ENCODE results near the gene ABR.
"Not testable (repeated sequence)": the region's sequence is repeated elsewhere in the genome, so short reads cannot be mapped to it uniquely, and the experiment has no call there.

ABR gene

DNA sequence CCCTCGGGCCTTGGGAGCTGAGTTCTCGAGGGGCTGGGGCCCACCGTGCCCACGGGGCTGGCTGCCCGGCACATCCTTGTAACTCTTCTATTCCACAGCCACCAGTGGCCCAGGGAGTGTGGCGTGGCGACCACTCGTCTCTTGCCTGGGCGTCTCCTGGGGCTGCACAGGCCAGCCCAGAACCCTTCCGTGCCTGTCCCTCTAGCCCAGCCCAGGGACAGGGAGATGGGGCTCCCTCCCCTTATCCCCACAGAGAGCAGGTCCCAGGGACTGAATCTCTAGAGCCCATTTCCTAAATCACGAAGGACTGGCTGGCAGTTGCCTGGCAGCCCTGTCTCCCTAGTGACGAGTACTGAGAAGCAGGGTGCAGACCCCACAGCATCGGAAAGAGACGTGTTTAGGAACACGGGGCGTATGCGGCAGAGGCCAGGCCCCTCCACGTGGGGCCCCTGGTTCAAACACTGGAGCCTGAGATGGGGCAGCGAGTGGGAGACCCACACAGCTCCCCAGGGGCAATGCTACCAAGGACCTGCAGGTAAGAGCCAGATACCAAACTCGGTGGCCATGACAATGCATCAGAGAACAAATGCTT, 131.8 kb downstream of the ABR start:
- no peak for DNase-seq (ENCODE audit: low spot score)

DNA sequence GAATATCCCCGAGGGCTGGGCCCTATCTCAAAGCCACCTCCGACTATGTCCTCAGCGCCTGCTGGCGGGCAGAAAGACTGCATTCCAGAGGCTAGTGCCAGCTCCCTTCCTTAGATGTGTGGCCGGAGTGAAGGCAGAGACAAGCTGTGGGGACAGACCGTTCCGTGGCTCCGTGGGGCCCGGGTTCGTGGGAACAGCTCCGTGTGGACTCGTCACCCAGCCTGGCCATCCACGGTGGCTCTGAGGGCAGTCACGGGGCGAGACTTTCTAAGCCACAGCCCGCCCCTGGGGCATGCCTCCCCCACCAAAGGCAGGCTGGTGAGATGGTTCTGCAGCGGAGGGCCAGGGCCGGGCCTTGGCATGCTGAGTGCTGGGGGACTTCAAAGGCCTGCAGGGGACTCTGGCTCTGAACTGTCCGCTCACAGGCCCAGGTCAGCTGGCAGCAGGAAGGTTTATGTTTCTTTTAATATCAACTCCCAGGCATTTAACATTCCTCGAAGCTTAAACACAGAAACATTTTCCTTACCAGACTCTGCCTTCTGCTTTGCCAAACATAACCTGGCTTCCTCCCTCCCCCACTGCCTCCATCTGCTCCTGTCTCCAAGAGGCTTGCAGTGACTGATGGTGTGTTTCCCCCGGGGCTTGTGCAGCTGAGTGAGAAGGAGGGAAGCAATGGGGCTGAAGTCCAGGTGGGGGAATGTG, 132.5 kb downstream of the ABR start:
- no peak for DNase-seq (ENCODE audit: low spot score)

DNA sequence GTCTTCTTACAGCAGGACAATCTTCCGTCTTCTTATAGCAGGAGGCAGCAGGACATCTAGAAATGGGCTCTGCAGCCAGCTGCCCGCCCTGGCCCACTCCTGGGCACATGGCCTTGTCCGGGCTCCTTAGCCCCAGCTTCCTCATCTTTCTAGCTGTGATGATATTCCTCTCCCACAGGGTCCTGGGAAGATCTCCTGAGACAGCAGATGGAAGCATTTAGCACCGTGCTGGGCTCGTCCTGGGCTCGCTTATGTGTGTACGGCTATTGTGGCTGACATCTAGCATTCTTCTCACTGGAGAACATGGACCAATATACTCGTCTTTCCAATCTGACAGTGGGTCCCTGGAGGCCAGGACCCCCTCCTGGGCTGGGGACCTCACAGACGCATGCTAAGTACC, 134.3 kb downstream of the ABR start:
- no peak for DNase-seq (ENCODE audit: low spot score)

DNA sequence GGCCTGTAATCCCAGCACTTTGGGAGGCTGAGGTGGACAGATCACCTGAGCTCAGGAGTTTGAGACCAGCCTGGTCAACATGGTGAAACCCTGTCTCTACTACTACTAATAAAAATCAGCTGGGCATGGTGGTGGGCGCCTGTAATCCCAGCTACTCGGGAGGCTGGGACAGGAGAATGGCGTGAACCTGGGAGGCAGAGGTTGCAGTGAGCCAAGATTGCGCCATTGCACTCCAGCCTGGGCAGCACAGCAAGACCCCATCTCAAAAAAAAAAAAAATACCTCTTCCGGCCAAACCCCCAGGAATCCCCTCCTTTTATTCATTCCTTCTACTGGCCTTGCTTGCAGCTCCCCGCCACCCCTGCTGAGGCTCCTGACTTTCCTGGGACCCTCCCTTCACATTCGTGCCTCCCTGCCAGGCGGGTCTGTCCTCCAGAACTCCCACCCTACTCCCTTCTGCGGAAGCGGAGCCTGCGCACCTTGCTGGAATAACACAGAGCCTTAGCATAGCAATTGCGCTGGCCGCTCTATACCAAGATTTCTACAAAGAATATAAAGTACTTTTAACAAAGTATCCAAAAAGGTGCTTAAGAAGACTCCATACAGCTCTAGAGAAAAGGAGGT, 135.3 kb downstream of the ABR start:
- DNase-seq (ENCODE audit: low spot score): not testable (repeated sequence)

DNA sequence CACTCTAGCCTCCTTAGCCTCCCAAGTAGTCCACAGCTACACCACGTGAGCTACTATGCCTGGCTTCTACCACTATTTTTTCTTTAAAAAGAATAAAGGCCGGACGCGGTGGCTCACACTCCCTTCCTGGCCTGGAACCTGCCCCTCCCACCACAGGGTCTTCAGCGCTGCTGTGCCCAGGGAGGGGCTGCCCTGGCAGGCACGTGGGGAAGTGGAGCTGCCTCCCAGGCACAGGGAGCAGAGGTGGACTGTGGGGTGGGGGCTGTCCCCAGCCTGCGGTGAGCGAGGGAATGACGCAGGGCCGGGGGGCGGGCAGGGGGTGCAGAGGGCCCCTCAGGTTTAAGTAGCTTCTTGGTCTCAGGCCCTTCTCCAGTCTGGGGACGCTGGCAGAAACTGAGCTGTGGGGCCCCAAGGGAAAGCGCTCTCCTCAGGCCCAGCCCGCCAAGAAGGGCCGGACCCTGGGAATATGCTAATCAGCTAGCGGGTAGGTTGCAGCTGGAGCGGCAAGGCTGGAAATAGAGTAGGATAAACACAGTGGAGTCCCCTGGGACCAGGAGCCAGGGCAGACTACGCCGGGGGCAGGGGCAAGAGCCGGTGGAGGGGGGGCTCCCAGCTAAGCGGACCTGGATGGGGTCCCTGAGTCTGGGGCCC, 136.1 kb downstream of the ABR start:
- DNase-seq (ENCODE audit: low spot score): no peak

DNA sequence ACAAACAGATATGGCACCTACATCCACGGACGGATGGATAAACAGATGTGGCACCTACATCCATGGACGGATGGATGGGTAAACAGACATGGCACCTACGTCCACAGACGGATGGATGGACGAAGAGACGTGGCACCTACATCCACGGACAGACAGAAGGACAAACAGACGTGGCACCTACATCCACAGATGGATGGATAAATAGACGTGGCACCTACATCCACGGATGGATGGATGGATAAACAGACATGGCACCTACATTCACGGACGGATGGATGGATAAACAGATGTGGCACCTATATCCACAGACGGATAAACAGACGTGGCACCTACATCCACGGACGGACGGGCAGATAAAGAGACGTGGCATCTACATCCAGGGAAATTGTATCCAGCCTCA, 137.3 kb downstream of the ABR start:
- no peak for DNase-seq (ENCODE audit: low spot score)

DNA sequence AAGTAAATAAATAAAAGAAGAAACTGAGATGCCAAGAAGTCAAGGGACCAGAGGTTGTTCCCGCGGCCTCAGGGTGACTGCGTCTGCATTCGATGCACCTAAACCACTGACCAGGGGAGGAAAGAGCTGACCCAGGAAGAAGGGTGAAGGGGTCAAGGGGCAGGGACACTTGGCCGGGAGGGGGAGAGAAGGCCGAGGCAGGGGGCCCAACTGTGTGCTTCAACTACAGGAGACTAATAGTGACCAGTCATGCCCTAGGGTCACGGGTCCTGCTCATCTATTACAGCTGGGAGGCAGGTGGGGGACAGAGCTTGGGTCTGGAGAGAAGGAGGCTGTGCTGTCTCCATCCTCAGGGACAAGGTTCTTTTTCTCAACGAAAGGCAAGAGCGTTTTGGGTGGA, 138.0 kb downstream of the ABR start:
- no peak for DNase-seq (ENCODE audit: low spot score)

DNA sequence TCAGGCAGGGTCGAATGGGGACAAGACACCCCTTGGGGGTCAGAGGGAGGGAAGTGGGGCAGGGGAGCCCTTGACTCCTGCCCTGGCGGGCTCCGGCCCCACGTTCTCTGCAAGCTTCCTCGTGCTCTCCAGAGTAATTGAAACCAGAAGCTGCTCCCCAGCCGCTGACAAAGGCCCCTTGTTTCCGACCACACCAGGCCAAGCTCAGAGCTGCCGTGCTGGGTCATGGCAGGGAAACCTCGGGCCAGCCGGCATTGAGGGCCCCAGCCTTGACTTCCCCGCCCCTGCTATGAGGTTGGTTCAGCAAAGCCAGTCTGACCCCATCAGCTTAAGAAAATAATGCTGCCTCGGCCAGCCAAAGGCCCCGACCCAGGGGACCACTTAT, 139.6 kb downstream of the ABR start:
- no peak for DNase-seq (ENCODE audit: low spot score)

DNA sequence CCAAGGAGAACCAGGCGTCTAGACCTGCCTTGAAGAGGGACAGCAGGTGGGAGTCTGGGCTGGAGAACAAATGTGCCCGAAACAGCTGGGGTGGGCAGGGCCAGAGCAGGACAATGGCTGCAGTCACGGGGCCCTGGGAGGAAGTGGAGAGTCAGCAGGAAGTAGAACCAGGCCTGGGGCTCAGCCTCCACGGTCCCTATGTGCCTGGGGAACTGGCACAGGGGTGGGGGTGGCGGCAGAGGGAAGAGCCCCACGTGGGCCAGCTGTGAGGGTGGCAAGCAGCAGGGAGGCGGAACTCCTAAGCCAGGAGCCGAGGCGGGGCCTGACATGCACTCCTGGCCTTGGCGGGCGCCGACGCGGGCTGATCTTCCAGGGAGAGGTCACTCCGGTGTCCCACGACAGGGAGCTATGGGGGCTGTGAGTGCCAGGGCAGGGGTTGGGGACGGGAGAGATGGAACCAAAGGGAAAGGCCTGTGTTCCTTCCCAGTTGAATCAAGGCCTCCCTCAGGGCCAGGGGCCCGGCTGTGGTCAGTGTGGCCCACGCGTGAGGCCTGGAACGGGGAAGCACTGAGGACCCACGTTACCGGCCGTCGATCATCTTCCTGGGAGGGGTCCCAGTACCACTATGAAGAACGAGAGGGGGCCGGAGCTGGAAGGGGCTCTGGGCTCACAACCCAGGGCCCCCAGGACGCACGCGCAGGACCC, 140.1 kb downstream of the ABR start:
- no peak for DNase-seq (ENCODE audit: low spot score)

DNA sequence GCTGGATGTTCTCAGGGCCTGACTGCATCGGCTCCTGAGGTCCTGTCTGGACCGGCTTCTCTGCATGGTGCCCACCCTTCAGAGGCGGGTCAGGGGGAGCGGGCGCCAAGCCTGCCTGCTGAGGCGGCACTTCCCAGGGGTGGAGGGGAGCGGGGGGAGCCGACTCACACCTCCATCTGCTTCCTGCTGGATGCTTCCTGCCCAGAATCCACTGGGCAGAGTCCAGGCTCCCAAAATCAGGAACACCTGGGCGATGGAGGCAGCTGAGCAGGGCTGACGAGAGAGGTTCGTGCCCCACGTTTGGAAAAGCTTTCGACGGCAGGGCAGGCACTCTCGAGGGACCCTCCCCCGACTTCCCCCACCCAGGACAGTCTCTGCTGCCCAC, 140.7 kb downstream of the ABR start:
- no peak for DNase-seq (ENCODE audit: low spot score)

DNA sequence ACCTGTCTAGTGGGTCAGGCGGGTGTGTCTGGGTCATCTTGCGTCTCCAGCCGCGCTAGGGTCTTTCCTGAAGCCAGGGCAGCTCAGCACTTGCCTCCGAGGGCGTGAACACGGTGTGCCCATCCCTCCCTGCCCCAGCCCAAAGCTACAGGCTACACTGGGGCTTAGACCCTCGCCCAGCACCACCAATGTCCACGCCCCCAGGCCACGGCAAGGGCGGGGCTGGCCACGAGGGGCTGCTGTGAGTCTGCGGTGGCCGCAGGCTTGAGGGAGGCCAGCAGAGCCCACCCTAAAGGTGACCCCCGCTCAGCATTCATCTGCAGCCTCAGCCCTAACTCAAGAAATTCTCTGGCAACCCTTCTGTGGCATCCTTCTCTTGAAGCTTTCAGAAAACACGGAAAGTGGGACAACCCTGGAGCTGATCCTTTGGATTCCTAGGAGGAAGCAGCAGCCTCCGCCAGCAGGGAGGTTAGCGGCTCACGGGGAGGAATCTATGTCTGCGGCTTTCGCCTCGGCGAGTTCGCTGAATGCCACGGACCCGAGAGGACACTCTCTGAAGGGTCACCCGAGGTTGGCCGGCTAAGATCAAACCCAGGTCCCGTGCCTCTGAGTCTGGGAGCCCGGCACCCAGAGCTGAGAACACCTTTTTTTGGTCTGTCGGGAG, 141.2 kb downstream of the ABR start:
- no peak for DNase-seq (ENCODE audit: low spot score)

DNA sequence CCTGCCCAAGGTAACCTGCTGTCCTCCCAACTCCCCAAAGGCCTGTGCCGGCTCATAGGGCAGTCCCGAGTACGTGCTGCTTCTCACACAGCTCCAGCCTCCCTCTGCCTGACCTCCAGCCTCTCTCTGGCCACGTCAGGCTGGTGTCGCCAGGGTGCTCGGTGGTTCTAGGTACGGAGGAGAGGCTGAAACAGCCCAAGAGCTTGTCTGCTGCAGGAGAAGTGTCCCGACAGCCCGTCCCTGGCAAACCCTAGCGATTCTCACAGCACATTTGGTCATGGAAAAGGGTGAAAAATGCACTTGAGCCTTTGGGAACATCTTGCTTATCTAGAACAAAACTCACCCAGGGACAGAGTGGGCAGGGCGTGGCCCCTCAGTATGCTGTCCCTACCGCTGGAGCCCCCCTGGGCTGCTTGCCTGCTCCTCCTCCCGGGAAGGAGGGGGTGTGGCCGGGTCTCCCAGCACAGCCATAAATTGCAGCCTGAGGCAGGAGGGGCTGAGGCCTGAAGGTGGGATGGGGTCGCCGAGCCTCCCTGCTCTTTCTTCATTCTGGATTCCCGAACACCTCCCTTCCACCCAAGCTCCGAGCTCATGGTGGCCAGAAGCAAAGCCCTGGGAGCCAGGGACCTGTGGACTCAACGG, 142.4 kb downstream of the ABR start:
- DNase-seq (ENCODE audit: low spot score): no peak

DNA sequence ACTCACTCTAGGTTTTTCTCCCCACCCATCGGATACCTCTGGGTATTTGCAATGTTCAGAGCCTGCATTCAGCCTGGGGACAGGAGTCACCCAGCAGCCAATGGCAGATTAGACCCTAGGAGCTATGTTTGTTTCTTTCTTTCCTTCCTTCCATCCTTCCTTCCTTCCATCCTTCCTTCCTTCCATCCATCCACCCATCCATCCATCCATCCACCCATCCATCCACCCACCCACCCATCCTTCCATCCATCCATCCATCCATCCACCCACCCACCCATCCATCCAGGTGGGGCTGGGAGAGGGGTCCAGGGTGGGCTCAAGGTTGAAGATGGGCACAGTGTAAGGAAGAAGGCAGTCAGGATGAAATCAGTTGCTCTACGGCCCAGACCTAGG, 142.9 kb downstream of the ABR start:
- DNase-seq (ENCODE audit: low spot score): no peak

DNA sequence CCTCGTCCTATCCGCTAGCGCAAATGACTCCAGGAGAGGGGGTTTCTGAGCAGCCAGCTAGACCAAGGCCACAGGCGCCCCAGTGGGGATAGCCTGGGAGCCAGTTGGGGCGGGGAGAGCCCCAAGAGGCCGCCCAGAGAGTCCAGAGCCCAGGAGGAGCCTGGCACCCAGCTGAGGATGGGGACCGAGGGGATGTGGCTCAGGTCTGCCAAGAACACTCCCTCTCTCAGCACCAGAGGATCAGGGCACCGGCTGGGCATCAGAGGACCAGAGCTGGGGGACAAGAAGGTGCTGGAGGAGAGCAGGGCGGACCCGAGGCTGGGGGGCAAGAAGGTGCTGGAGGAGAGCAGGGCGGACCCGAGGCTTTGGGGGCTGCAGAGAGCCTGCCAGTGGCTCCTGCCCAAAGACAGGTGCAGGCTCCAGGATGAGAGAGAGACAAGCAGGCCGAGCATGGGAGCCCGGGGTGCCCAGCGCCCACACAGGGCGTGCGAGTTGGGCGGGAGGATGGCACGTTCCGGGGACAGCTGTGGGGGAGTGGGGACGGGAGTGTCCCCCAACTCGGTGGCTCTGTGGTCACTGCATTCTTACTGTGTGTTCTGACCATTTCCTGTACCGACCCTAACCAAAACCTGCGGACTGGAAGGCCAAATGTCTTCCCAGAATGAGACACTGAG, 143.5 kb downstream of the ABR start:
- DNase-seq (ENCODE audit: low spot score): no peak

DNA sequence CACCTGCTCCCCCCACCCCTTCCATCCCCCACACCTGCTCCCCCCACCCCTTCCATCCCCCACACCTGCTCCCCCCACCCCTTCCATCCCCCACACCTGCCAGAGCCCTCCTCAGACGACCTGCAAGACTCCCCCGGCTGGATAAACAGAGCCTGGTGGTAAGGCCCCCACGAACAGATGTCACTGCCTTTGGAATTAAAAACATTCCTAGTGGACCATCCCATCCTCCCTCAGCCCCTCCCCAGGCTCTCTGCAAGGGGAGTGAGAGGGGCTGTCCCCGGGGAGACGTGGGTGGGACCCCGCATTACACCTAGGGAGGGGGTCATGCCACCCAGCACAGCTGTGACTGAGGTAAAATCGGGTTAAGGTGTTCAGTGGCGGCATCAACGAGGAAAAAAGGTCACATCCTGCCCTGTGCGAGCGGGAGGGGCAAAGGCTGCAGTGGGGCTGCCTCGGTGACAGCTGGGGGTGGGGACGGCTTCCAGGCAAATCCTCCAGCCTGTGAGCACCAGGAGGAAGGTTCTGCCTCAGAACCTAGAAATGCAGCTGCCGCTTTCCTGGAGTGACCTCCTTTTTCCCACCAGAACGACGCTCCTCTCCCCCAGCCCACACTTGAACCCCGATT, 144.1 kb downstream of the ABR start:
- no peak for DNase-seq (ENCODE audit: low spot score)

DNA sequence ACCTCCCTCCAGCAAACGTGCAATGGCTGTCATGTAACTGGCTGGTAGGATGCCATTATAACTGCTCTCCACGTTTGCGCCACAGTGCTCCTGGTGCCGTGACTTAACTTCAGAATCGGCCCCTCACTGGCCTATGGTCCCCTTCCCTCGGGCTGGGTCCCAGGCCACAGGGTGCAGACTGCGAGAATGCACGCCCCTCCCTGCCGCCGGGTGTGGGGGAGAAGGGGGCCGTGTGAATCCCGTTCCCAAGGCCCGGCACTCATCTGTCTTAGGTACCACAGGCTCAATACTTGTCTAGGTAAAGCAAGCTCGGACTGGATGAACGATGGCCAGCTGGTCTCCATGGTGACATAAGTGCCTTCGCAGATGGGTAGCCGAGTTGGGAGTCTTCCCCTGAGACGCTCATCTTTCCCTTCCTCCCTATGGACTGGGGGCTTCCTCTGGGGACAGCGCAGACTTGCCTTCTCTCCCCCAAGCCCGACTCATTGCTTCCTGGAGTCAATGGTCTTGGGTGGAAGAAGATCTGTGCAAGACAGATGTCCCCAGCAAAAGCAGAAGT, 145.1 kb downstream of the ABR start:
- no peak for DNase-seq (ENCODE audit: low spot score)

DNA sequence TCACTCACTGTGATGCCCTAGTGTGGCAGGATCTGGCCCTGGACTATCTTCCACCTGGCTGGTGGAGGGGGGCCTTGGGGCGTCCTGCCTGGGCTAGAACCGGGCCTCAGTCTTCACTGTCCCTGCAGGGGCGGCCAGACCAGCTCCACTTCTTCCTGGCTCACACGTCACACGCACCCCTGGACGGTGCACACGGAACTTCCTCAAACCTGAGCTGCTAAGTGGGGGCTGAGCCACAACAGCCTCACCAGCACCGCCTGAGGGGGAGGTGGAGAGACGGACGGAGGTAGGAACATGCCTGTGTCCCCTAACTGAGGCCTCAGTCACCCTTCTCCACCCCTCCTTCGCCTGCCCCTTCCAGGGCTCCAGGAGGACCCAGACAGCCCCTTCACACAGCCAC, 146.3 kb downstream of the ABR start:
- DNase-seq (ENCODE audit: low spot score): no peak

DNA sequence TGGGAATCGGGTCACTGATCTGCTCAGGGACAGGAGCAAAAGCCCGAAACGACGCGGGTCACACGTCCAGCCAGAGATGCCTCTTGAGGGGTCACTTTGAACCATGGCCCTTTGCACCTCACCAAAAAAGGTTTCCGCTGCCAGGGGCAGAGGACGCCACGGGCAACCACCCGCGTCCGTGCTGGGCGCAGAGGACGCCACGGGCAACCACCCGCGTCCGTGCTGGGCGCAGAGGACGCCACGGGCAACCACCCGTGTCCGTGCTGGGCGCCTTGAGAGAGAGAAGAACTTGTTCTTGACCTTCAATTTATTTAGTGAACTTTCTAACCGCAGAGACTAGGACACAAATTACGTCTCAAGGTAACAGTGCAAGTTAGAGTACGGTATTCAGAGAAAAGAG, 147.4 kb downstream of the ABR start:
- no peak for DNase-seq (ENCODE audit: low spot score)

DNA sequence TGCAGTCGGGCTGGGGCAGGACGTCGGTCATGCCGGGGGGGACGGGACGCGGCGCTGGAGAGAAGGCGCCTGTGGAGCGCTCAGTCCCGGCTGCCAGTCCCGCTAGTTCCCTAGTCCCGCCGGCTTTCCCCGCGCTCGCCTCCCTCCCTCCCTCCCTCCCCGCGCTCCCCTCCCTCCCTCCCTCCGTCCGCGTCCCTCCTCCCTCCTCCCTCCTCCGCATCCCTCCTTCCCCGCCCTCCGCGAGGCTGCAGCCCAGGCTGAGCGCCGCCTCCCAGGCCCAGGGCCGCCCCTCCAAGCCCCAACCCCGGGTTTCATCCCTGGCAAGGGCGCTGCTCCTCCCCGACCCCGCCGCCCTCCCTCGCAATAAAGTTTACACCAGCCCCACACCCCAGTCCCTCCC, 148.1 kb downstream of the ABR start:
- no peak for DNase-seq (ENCODE audit: low spot score)
